ENCODE measurements around the gene XRN2.
"Not testable (repeated sequence)": the region's sequence is repeated elsewhere in the genome, so short reads cannot be mapped to it uniquely, and the experiment has no call there.

Gene XRN2

GRCh38 chr20:21364413-21364812 lies 61.3 kb downstream of the XRN2 start:
- peaks cover 48% of the 10 kb centered on the region for H3K36me3 ChIP-seq (replicated peaks; ENCODE audit: low read depth, low read length)
- TF ChIP-seq EZH2phosphoT487 (IDR thresholded peaks at IDR 0.05; ENCODE audit: low read depth) (no peak), CTCF (IDR thresholded peaks at IDR 0.05; ENCODE audit: low read depth, low read length) (no peak)

GRCh38 chr20:21365771-21366170 lies 62.6 kb downstream of the XRN2 start:
- Histone ChIP-seq H3K9me3 (ENCODE audit: insufficient read depth, low read length) (no peaks in the 10 kb centered on the region), H3K4me3 (ENCODE audit: low read length) (no peak overlapping the region), H3K36me3 (replicated peaks; ENCODE audit: low read depth, low read length) (peaks cover 40% of the 10 kb centered on the region), H2AFZ (ENCODE audit: low read depth, low read length) (no peak overlapping the region), H3K27me3 (ENCODE audit: low read depth, low read length) (no peaks in the 10 kb centered on the region), H3K4me2 (ENCODE audit: low read length) (no peak overlapping the region), H4K20me1 (ENCODE audit: insufficient read depth, low read length) (no peaks in the 10 kb centered on the region), H3K27ac (ENCODE audit: low read length) (no peak overlapping the region), H3K4me1 (ENCODE audit: low read length) (no peaks in the 10 kb centered on the region), H3K79me2 (ENCODE audit: low read length) (peaks cover 4% of the 10 kb centered on the region; the same call in 1 of the 2 replicates), H3K9ac (ENCODE audit: low read length) (no peak overlapping the region)
- no peak for TF ChIP-seq EZH2phosphoT487 (IDR thresholded peaks at IDR 0.05; ENCODE audit: low read depth)
- TF ChIP-seq CTCF (IDR thresholded peaks at IDR 0.05; ENCODE audit: low read depth, low read length) = no peak

More at GRCh38 chr20:21364413-21364812, 61.3 kb downstream of the XRN2 start:
- Histone ChIP-seq H3K4me2 (ENCODE audit: low read length) (no peak overlapping the region), H3K79me2 (ENCODE audit: low read length) (no peaks in the 10 kb centered on the region), H3K9ac (ENCODE audit: low read length) (no peak overlapping the region), H3K27me3 (ENCODE audit: low read depth, low read length) (no peaks in the 10 kb centered on the region), H3K4me3 (ENCODE audit: low read length) (no peak overlapping the region), H3K9me3 (ENCODE audit: insufficient read depth, low read length) (no peaks in the 10 kb centered on the region), H3K4me1 (ENCODE audit: low read length) (no peaks in the 10 kb centered on the region), H4K20me1 (ENCODE audit: insufficient read depth, low read length) (no peaks in the 10 kb centered on the region), H3K27ac (ENCODE audit: low read length) (no peak overlapping the region), H2AFZ (ENCODE audit: low read depth, low read length) (no peak overlapping the region)

GRCh38 chr20:21366273-21366672 lies 63.1 kb downstream of the XRN2 start:
- H3K79me2 ChIP-seq (ENCODE audit: low read length); H3K27me3 ChIP-seq (ENCODE audit: low read depth, low read length); H3K4me1 ChIP-seq (ENCODE audit: low read length); H3K9me3 ChIP-seq (ENCODE audit: insufficient read depth, low read length); H3K9ac ChIP-seq (ENCODE audit: low read length); H3K4me3 ChIP-seq (ENCODE audit: low read length); H3K27ac ChIP-seq (ENCODE audit: low read length); H3K4me2 ChIP-seq (ENCODE audit: low read length); H4K20me1 ChIP-seq (ENCODE audit: insufficient read depth, low read length); H2AFZ ChIP-seq (ENCODE audit: low read depth, low read length): not testable (repeated sequence)
- H3K36me3 ChIP-seq (replicated peaks; ENCODE audit: low read depth, low read length) = peaks cover 37% of the 10 kb centered on the region

- H3K27me3 ChIP-seq (ENCODE audit: low read depth, low read length) = no peaks in the 10 kb centered on the region
- peaks cover 25% of the 10 kb centered on the region for H3K79me2 ChIP-seq (ENCODE audit: low read length)
- no peak overlapping the region for H2AFZ ChIP-seq (ENCODE audit: low read depth, low read length)
- H3K9ac ChIP-seq (ENCODE audit: low read length) = no peak overlapping the region
- peaks cover 11% of the 10 kb centered on the region; the same call in 1 of the 2 replicates for H4K20me1 ChIP-seq (ENCODE audit: insufficient read depth, low read length)
- H3K4me3 ChIP-seq (ENCODE audit: low read length) = no peak overlapping the region
- H3K4me1 ChIP-seq (ENCODE audit: low read length) = no peaks in the 10 kb centered on the region
- peaks cover 28% of the 10 kb centered on the region for H3K36me3 ChIP-seq (replicated peaks; ENCODE audit: low read depth, low read length)
- TF ChIP-seq EZH2phosphoT487 (IDR thresholded peaks at IDR 0.05; ENCODE audit: low read depth) (no peak), CTCF (IDR thresholded peaks at IDR 0.05; ENCODE audit: low read depth, low read length) (no peak)
- no peaks in the 10 kb centered on the region for H3K9me3 ChIP-seq (ENCODE audit: insufficient read depth, low read length)
- H3K27ac ChIP-seq (ENCODE audit: low read length) = no peak overlapping the region
- no peak overlapping the region for H3K4me2 ChIP-seq (ENCODE audit: low read length)
Measured at GRCh38 chr20:21368791-21369190, 65.7 kb downstream of the XRN2 start.

- no peak overlapping the region for H3K4me2 ChIP-seq (ENCODE audit: low read length)
- H3K36me3 ChIP-seq (replicated peaks; ENCODE audit: low read depth, low read length) = peaks cover 24% of the 10 kb centered on the region
- no peak overlapping the region for H3K4me3 ChIP-seq (ENCODE audit: low read length)
- H3K27me3 ChIP-seq (ENCODE audit: low read depth, low read length) = no peaks in the 10 kb centered on the region
- no peaks in the 10 kb centered on the region for H3K4me1 ChIP-seq (ENCODE audit: low read length)
- H3K27ac ChIP-seq (ENCODE audit: low read length) = no peak overlapping the region
- H3K9ac ChIP-seq (ENCODE audit: low read length) = no peak overlapping the region
- H3K9me3 ChIP-seq (ENCODE audit: insufficient read depth, low read length) = no peaks in the 10 kb centered on the region
- H3K79me2 ChIP-seq (ENCODE audit: low read length) = peaks cover 34% of the 10 kb centered on the region
- TF ChIP-seq EZH2phosphoT487 (IDR thresholded peaks at IDR 0.05; ENCODE audit: low read depth) = no peak
- no peak for TF ChIP-seq CTCF (IDR thresholded peaks at IDR 0.05; ENCODE audit: low read depth, low read length)
- H2AFZ ChIP-seq (ENCODE audit: low read depth, low read length) = no peak overlapping the region
- H4K20me1 ChIP-seq (ENCODE audit: insufficient read depth, low read length) = peaks cover 11% of the 10 kb centered on the region; the same call in 1 of the 2 replicates
Measured at GRCh38 chr20:21371193-21371592, 68.1 kb downstream of the XRN2 start.

All from OCI-LY3 (cell line).